Heart left ventricle (tissue), 13 donors: ENCODE measurements around the gene TNFRSF1B.

Experiments used
- POLR2A ChIP-seq, 2 donors: fragments of 450-650 bp; IDR thresholded peaks; one replicate each; pipeline ENCODE4 v1.6.1; 2017; ENCODE audit warnings: antibody characterized with exemption in 2 of 2, mild to moderate bottlenecking in 2 of 2, moderate library complexity in 2 of 2
- TF ChIP-seq, protein P1 (sequence below), 12 donors: fragments of 200-600 bp; sonication (generic) in 4 of 12; IDR thresholded peaks; one replicate each; pipeline versions ENCODE4 v1.5.0 to v1.8.0; 2018 to 2022; ENCODE audit warnings: antibody characterized with exemption in 12 of 12, mild to moderate bottlenecking in 5 of 12
- donor health status: ischemic (EF 13 %, LVEDD 7.1; RV severe dilation, severe dysfunction).
- donor health status: DM: no; HTN: yes; CAD: no.
- donor health status: DM: no; HTN: no; CAD: no.
- donor health status: ischemic (EF 25% LVEDD 6.9; RV normal size, moderate dysfunction).
- donor health status: ischemic (EF 25% LVEDD 5.7; RV mildly dilated, moderate dysfunction).
- donor health status: ischemic (EF 35%, LVEDD 5.7; RV mildly dilated, moderate dysfunction).
- donor health status: nonischemic (EF 11% LVEDD 7.7; RV severe dilation, severe dysfunction).
- donor health status: DM: yes; HTN: yes; CAD: no.
- donor health status: PGD.
- donor health status: ischemic (EF 29% LVEDD 5.4; RV normal size, mild dysfunction).
- donor health status: nonischemic (EF 23%, LVEDD 6.1; RV moderate dilation, normal function).

- no peak for TF ChIP-seq POLR2A (IDR thresholded peaks at IDR 0.05)
- TF ChIP-seq, protein P1, sequence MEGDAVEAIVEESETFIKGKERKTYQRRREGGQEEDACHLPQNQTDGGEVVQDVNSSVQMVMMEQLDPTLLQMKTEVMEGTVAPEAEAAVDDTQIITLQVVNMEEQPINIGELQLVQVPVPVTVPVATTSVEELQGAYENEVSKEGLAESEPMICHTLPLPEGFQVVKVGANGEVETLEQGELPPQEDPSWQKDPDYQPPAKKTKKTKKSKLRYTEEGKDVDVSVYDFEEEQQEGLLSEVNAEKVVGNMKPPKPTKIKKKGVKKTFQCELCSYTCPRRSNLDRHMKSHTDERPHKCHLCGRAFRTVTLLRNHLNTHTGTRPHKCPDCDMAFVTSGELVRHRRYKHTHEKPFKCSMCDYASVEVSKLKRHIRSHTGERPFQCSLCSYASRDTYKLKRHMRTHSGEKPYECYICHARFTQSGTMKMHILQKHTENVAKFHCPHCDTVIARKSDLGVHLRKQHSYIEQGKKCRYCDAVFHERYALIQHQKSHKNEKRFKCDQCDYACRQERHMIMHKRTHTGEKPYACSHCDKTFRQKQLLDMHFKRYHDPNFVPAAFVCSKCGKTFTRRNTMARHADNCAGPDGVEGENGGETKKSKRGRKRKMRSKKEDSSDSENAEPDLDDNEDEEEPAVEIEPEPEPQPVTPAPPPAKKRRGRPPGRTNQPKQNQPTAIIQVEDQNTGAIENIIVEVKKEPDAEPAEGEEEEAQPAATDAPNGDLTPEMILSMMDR (IDR thresholded peaks at IDR 0.05): no peak
These were observed 65.4 kb downstream of the TNFRSF1B start for GRCh38 chr1:12232221-12232620.
